Parietal lobe (tissue), 1 donor: ENCODE results near the gene SLC30A9. TPM values are rescaled to one million over a fixed set of nuclear protein-coding genes. Genes with fewer than 3 reads are reported as not detected.

ENCODE experiments used
- total RNA-seq: library from RNA; depleted of rRNA; stranded (reverse); fragments of >200 nt; gene quantifications from one replicate; pipeline ENCODE4 v1.2.3, GENCODE V29; 2014

SLC30A9 gene
- 110 TPM for total RNA-seq

GRCh38 chr4:41990365-41991111 is at the start of gene SLC30A9:
SLC30A9 (plus strand) TSS chr4:41990530; CDS start chr4:41990652, 122 bp downstream.

GRCh38 chr4:41981456-41981855 is 8.9 kb upstream of the SLC30A9 start, which contains the start of gene DCAF4L1:
DCAF4L1 (plus strand) TSS chr4:41981756; CDS start chr4:41981793, 37 bp downstream.

Other genes starting within 250 kb of the SLC30A9 start
- not detected for gene PHOX2B, start 241.8 kb upstream of the SLC30A9 start, total RNA-seq
- 58.2 TPM for gene TMEM33, start 55.1 kb upstream of the SLC30A9 start, total RNA-seq
- 0.31 TPM for gene DCAF4L1, start 8.8 kb upstream of the SLC30A9 start, total RNA-seq
- gene BEND4, start 162.1 kb downstream of the SLC30A9 start, total RNA-seq = 16.9 TPM